ENCODE results near the gene EIF3D. TPM values are rescaled to one million over a fixed set of nuclear protein-coding genes. Genes with fewer than 3 reads are reported as not detected.

EIF3D gene
- total RNA-seq, 1 experiment from 2014 or later: 306 TPM

GRCh38 chr22:36554098-36554497 lies 25.1 kb upstream of the EIF3D start:
- POLR2A ChIA-PET: interaction anchor here (0.6 to 1.0 kb wide), 3 partner anchors 29 to 286 kb away, joined by 3 read pairs; no protein-coding TSS in a partner anchor
- BruUV-seq (replicated peaks): no TSS peak
- no peak for DNase-seq (ENCODE audit: low read depth, low spot score)

More at GRCh38 chr22:36554098-36554497, 25.1 kb upstream of the EIF3D start:
- peak overlapping the region; percentile 28 for H3K4me2 ChIP-seq (ENCODE audit: low read length)
- peak overlapping the region; percentile 51 for H2AFZ ChIP-seq (ENCODE audit: low read depth, low read length, poor library complexity, severe bottlenecking)
- TF ChIP-seq ATF3 (IDR thresholded peaks at IDR 0.05) (no peak), SP1 (IDR thresholded peaks at IDR 0.05; ENCODE audit: low read depth) (no peak), RAD21 (IDR thresholded peaks at IDR 0.05; ENCODE audit: low read depth) (no peak), CEBPB (IDR thresholded peaks at IDR 0.05; ENCODE audit: low read depth) (no peak), REST (IDR thresholded peaks at IDR 0.05; ENCODE audit: low read depth) (no peak), POLR2AphosphoS5 (IDR thresholded peaks at IDR 0.05; ENCODE audit: low read depth, low read length) (no peak), JUND (IDR thresholded peaks at IDR 0.05) (no peak), FOSL1 (IDR thresholded peaks at IDR 0.05; ENCODE audit: low read depth) (no peak), CBX3 (IDR thresholded peaks at IDR 0.05; ENCODE audit: low read depth) (no peak), EZH2 (IDR thresholded peaks at IDR 0.05) (no peak), EZH2phosphoT487 (IDR thresholded peaks at IDR 0.05; ENCODE audit: borderline replicate concordance) (no peak), CTCF (IDR thresholded peaks at IDR 0.05 in 2 of 3, conservative IDR thresholded peaks at IDR 0.05 in 1 of 3; ENCODE audit: borderline replicate concordance in 1 of 3, insufficient read depth in 1 of 3, low read depth in 2 of 3, low read length in 2 of 3) (no peak), SRF (IDR thresholded peaks at IDR 0.05; ENCODE audit: low read depth) (no peak), YY1 (IDR thresholded peaks at IDR 0.05; ENCODE audit: extremely low read depth, insufficient replicate concordance, low read depth, low read length) (no peak), MAX (IDR thresholded peaks at IDR 0.05) (no peak), EGR1 (IDR thresholded peaks at IDR 0.05; ENCODE audit: low read depth) (no peak)
- H3K9me3 ChIP-seq (ENCODE audit: control insufficient read depth in 1 of 2, insufficient read depth in 1 of 2, low read depth in 1 of 2, low read length in 2 of 2): no peaks in the 10 kb centered on the region
- no peaks in the 10 kb centered on the region for H3K79me2 ChIP-seq (ENCODE audit: insufficient read depth, low read length)
- no peak overlapping the region for H3K9ac ChIP-seq (ENCODE audit: low read length)
- no peaks in the 10 kb centered on the region for H3K36me3 ChIP-seq (ENCODE audit: control insufficient read depth in 1 of 2, insufficient read depth in 2 of 2, low read length in 2 of 2)
- no peaks in the 10 kb centered on the region for H3K9me2 ChIP-seq (ENCODE audit: insufficient read depth)
- peaks cover 7 to 9% of the 10 kb centered on the region in 2 experiments for H3K4me1 ChIP-seq (ENCODE audit: control insufficient read depth in 1 of 2, insufficient read depth in 2 of 2, low read length in 2 of 2)
- H3K4me3 ChIP-seq (replicated peaks in 1 of 2; ENCODE audit: low read depth in 1 of 2, low read length in 2 of 2): no peak overlapping the region
- no peak overlapping the region for H3K27ac ChIP-seq (ENCODE audit: low read depth, low read length)
- no peaks in the 10 kb centered on the region for H4K20me1 ChIP-seq (ENCODE audit: insufficient read depth)
- intact Hi-C loops (cut with micrococcal nuclease): no loop called here
- ChIA-PET RAD21 (ENCODE audit: low non-redundant PET in 1 of 2, low total read pairs in 2 of 2, uncharacterized antibody in 2 of 2, unreplicated experiment in 2 of 2) (no interaction called here), CTCF (interaction anchor here (1.3 kb wide), 1 partner anchor 11 kb away, joined by 3 read pairs; no protein-coding TSS in a partner anchor)
- peaks cover 5% of the 10 kb centered on the region; the same call in 1 of the 2 replicates for H3K27me3 ChIP-seq (ENCODE audit: insufficient read depth, low read length)
- peak; percentile 94 for ATAC-seq

All from HCT116 (cell line).